Endothelial cell of umbilical vein (primary cell): ENCODE measurements around the gene SRL. TPM values are rescaled to one million over a fixed set of nuclear protein-coding genes. Genes with fewer than 3 reads are reported as not detected.

Experiments used
- BruUV-seq: library from RNA; stranded (reverse); fragments of 400-500 nt; replicated peaks from 2 replicates; lab custom pipeline; 2021; lab: Mats Ljungman, UMichigan
- CTCF ChIA-PET: fragments of 300-600, 350-600 bp; sonication (Branson Sonifier 250); formaldehyde crosslinking; loops from one replicate; lab custom pipeline; 2021; ENCODE audit warnings: antibody characterized with exemption, inconsistent platforms; lab: Charles Lee
- POLR2A ChIA-PET: fragments of 300-600, 350-600 bp; sonication (Branson Sonifier 250); formaldehyde crosslinking; loops from one replicate; lab custom pipeline; 2021; ENCODE audit warnings: antibody characterized with exemption, inconsistent platforms; lab: Charles Lee
- DNase-seq: peaks from one replicate; pipeline ENCODE4 v3.0.0-alpha.2; 2011; ENCODE audit warnings: low read depth, low spot score
- FAIRE-seq: peaks from 2 replicates; lab custom pipeline; 2011; peaks lifted over from hg19 to GRCh38; lab: Jason Lieb, UNC
- H2AFZ ChIP-seq: 2 replicates; pipeline ENCODE4 v1.6.0; 2012; ENCODE audit warnings: low read depth, low read length, control low read depth, inconsistent platforms
- H3K27ac ChIP-seq: 2 replicates; pipeline ENCODE4 v1.5.1; 2011; ENCODE audit warnings: low read depth, mild to moderate bottlenecking, control low read depth, low read length, moderate library complexity; ENCODE audit not compliant: insufficient read depth
- H3K27me3 ChIP-seq, 2 experiments: 2 replicates each; pipeline versions ENCODE4 v1.6.0 to v1.6.1; 2011; ENCODE audit warnings: low read length in 2 of 2, mixed read lengths in 1 of 2; ENCODE audit not compliant: control insufficient read depth in 2 of 2, insufficient read depth in 2 of 2
- H3K36me3 ChIP-seq, 2 experiments: 2 replicates in 1 of 2; 3 replicates in 1 of 2; pipeline ENCODE4 v1.5.1; 2011; ENCODE audit warnings: low read length in 2 of 2, mild to moderate bottlenecking in 1 of 2, moderate library complexity in 1 of 2; ENCODE audit not compliant: control insufficient read depth in 2 of 2, insufficient read depth in 2 of 2; ENCODE audit errors: extremely low read depth in 1 of 2
- H3K4me1 ChIP-seq: 3 replicates; pipeline ENCODE4 v1.5.1; 2011; ENCODE audit warnings: mild to moderate bottlenecking, low read length; ENCODE audit not compliant: control insufficient read depth, insufficient read depth; ENCODE audit errors: extremely low read depth
- H3K4me2 ChIP-seq: 2 replicates; pipeline ENCODE4 v1.6.1; 2011; ENCODE audit warnings: low read length, control low read depth, mixed read lengths; ENCODE audit not compliant: insufficient read depth
- H3K4me3 ChIP-seq, 3 experiments: fragments of 200-600 bp in 1 of 3; sonication (generic), shearing (Covaris generic) in 1 of 3; replicated peaks in 1 of 3; 2 replicates each; pipeline ENCODE4 v1.5.1; 2011 to 2016; ENCODE audit warnings: control low read depth in 3 of 3, low read length in 3 of 3, mild to moderate bottlenecking in 2 of 3, inconsistent platforms in 1 of 3, low read depth in 1 of 3, moderate library complexity in 1 of 3; ENCODE audit not compliant: insufficient read depth in 1 of 3
- H3K79me2 ChIP-seq: 2 replicates; pipeline ENCODE4 v1.6.0; 2012; ENCODE audit warnings: low read length, inconsistent platforms; ENCODE audit not compliant: control insufficient read depth, insufficient read depth
- H3K9ac ChIP-seq: replicated peaks from 2 replicates; pipeline ENCODE3; 2011; ENCODE audit warnings: low read length, control low read depth; ENCODE audit not compliant: insufficient read depth; ENCODE audit errors: extremely low read depth
- H3K9me1 ChIP-seq: replicated peaks from 3 replicates; pipeline ENCODE4 v1.6.0; 2011; ENCODE audit warnings: mild to moderate bottlenecking, low read length; ENCODE audit not compliant: control insufficient read depth, insufficient read depth; ENCODE audit errors: extremely low read depth
- H3K9me3 ChIP-seq: replicated peaks from 2 replicates; pipeline ENCODE4 v1.5.1; 2012; ENCODE audit warnings: low read length, inconsistent platforms; ENCODE audit not compliant: control insufficient read depth, insufficient read depth
- H4K20me1 ChIP-seq: replicated peaks from 2 replicates; pipeline ENCODE3; 2011; ENCODE audit warnings: mild to moderate bottlenecking, low read length; ENCODE audit not compliant: control insufficient read depth, insufficient read depth; ENCODE audit errors: extremely low read depth
- EZH2 ChIP-seq: IDR thresholded peaks from 2 replicates; pipeline ENCODE4 v1.6.1; 2012; ENCODE audit warnings: borderline replicate concordance, low read depth, mild to moderate bottlenecking, moderate library complexity, low read length, inconsistent platforms; ENCODE audit not compliant: severe bottlenecking
- FOS ChIP-seq: IDR thresholded peaks from 2 replicates; pipeline ENCODE4 v1.6.1; 2011; ENCODE audit warnings: mild to moderate bottlenecking, low read length, moderate library complexity, borderline replicate concordance; ENCODE audit not compliant: insufficient read depth
- GATA2 ChIP-seq: IDR thresholded peaks from 2 replicates; pipeline ENCODE4 v1.7.0; 2011; ENCODE audit warnings: low read depth, mild to moderate bottlenecking, moderate library complexity, mixed read lengths, low read length; ENCODE audit not compliant: insufficient read length, insufficient read depth
- JUN ChIP-seq: IDR thresholded peaks from 2 replicates; pipeline ENCODE4 v1.6.1; 2011; ENCODE audit warnings: borderline replicate concordance, low read depth; ENCODE audit not compliant: insufficient read length, insufficient read depth
- MYC ChIP-seq: IDR thresholded peaks from one replicate; pipeline ENCODE4 v1.6.1; 2011; ENCODE audit warnings: mild to moderate bottlenecking, low read depth, low read length
- POLR2A ChIP-seq: IDR thresholded peaks from 2 replicates; pipeline ENCODE4 v1.6.1; 2012; ENCODE audit warnings: low read depth, mild to moderate bottlenecking, control low read depth, low read length
- POLR2AphosphoS5 ChIP-seq: IDR thresholded peaks from 2 replicates; pipeline ENCODE4 v1.6.1; 2012; ENCODE audit warnings: low read depth, mild to moderate bottlenecking, control low read depth, low read length, moderate library complexity; ENCODE audit not compliant: insufficient read depth
- dilution Hi-C: fragments of 300-500 bp; cut with MboI; formaldehyde crosslinking; loops from one replicate; pipeline ENCODE4 v1.15.0; 2019; ENCODE audit warnings: low sequenced_read_pairs; ENCODE audit not compliant: extremely low pct_ligation_motif_present
- intact Hi-C: fragments of 100-400 bp; cut with micrococcal nuclease; formaldehyde crosslinking; loops from one replicate; pipeline ENCODE4 v1.10.0; 2022
- polyA plus RNA-seq, 4 experiments: library from polyadenylated mRNA; depleted of rRNA in 3 of 4; stranded (reverse) in 3 of 4; unstranded in 1 of 4; fragments of >200 nt; gene quantifications; 2 replicates each; pipeline versions ENCODE4 v1.2.1 to v1.2.3, GENCODE V29; 2011 to 2012; ENCODE audit warnings: missing spikeins in 1 of 4
- total RNA-seq: library from RNA; stranded (reverse); gene quantifications from 2 replicates; pipeline ENCODE4 v1.2.3, GENCODE V29; 2021
- TF ChIP-seq, protein P1 (sequence below): IDR thresholded peaks from 2 replicates; pipeline ENCODE4 v1.6.1; 2011; ENCODE audit not compliant: insufficient read depth, insufficient read length
- TF ChIP-seq, protein P2 (sequence below), 2 donors: IDR thresholded peaks; 1 replicate in 1 of 2; 2 replicates in 1 of 2; pipeline ENCODE4 v1.5.1; 2011; ENCODE audit warnings: low read length in 2 of 2, mild to moderate bottlenecking in 2 of 2, moderate library complexity in 2 of 2, control low read depth in 1 of 2, inconsistent platforms in 1 of 2, low read depth in 1 of 2; ENCODE audit not compliant: insufficient read depth in 1 of 2; ENCODE audit errors: extremely low read depth in 1 of 2

SRL gene
- total and polyA plus RNA-seq, 2 donors (not counting 3 experiments of a cell fraction or from before 2014, with no cell fraction given) = 0.21 to 0.29 TPM

DNA sequence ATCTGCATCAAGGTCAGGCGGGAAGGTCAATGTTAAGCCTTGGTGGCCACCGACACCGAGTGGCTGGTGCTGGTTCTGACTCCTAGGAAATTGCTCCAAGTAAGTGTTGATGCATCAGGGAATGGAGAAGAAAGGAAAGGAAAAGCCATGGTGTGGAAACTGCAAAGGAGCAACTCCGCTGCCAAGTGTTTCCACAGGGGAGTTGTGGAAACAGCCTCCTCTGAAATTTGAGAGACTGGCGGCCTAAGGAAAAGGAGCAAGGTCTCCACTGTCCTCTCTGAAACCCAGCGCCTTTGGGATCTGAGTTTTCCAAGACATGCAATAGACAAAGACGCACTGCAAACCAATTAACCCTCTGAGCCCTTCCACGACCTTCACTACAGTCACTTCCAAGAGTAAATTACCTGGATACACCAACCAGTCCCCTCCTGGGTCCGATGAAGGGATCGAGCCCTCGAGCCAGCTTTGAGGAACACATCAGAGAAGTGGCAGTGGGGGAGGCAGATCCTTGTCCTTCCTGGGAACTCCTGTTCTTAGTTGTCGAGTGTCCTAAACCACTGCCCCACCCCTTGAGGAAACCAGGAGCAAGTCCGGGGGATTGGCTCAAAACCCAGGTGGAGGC is 51.1 kb downstream of the SRL start:
- intact Hi-C loops (no loop called here), dilution Hi-C loops (no loop called here)
- Histone ChIP-seq H3K4me2 (no peak overlapping the region), H3K79me2 (no peaks in the 10 kb centered on the region), H3K9me3 (no peaks in the 10 kb centered on the region), H4K20me1 (no peaks in the 10 kb centered on the region), H3K27ac (no peak overlapping the region), H3K9ac (no peak overlapping the region), H3K4me1 (no peaks in the 10 kb centered on the region), H3K36me3 (no peaks in the 10 kb centered on the region), H3K4me3 (no peak overlapping the region), H3K9me1 (no peaks in the 10 kb centered on the region), H2AFZ (no peak overlapping the region), H3K27me3 (no peaks in the 10 kb centered on the region)
- FAIRE-seq (no peak), DNase-seq (no peak)
- ChIA-PET CTCF (interaction anchor here (0.8 kb wide), 1 partner anchor 9 kb away, joined by 3 read pairs; no protein-coding TSS in a partner anchor), POLR2A (no interaction called here)
- TF ChIP-seq JUN (no peak), MYC (no peak), FOS (no peak)
- TF ChIP-seq, protein P1, sequence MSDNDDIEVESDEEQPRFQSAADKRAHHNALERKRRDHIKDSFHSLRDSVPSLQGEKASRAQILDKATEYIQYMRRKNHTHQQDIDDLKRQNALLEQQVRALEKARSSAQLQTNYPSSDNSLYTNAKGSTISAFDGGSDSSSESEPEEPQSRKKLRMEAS = no peak
- BruUV-seq = no TSS peak

DNA sequence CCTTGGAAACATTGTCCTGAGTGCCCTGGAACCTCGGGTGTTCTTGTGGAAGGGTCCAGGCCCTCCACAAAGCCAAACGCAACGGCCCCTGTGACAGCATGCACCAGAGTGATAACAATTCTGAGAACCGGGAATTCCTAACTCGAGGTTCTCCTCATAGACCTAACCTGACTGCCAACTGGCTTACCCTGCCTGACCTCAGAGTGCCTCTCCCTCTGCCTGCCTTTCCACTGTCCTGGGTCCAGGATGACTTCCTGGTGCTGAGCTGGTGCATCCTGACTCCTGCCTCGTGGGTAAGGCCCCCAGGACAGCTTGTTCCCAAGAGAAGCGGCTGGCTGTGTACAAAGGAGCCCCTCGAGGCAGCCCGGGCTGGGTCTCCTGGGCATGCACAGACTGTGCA is 51.8 kb downstream of the SRL start:
- TF ChIP-seq EZH2 (no peak), POLR2A (no peak), GATA2 (no peak), FOS (no peak), POLR2AphosphoS5 (no peak), JUN (no peak), MYC (no peak)
- TF ChIP-seq, protein P2, sequence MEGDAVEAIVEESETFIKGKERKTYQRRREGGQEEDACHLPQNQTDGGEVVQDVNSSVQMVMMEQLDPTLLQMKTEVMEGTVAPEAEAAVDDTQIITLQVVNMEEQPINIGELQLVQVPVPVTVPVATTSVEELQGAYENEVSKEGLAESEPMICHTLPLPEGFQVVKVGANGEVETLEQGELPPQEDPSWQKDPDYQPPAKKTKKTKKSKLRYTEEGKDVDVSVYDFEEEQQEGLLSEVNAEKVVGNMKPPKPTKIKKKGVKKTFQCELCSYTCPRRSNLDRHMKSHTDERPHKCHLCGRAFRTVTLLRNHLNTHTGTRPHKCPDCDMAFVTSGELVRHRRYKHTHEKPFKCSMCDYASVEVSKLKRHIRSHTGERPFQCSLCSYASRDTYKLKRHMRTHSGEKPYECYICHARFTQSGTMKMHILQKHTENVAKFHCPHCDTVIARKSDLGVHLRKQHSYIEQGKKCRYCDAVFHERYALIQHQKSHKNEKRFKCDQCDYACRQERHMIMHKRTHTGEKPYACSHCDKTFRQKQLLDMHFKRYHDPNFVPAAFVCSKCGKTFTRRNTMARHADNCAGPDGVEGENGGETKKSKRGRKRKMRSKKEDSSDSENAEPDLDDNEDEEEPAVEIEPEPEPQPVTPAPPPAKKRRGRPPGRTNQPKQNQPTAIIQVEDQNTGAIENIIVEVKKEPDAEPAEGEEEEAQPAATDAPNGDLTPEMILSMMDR (IDR thresholded peaks at IDR 0.05; ENCODE audit: extremely low read depth in 1 of 2, insufficient read depth in 1 of 2, low read depth in 1 of 2, low read length in 2 of 2) = no peak
- TF ChIP-seq, protein P1 = no peak
- CTCF ChIA-PET = interaction anchor here (1.1 kb wide), 1 partner anchor 10 kb away, joined by 4 read pairs; no protein-coding TSS in a partner anchor
- Histone ChIP-seq H3K4me1 (no peaks in the 10 kb centered on the region), H2AFZ (no peak overlapping the region), H3K36me3 (no peaks in the 10 kb centered on the region), H3K4me2 (no peak overlapping the region), H3K27ac (no peak overlapping the region), H3K9me1 (no peaks in the 10 kb centered on the region), H4K20me1 (no peaks in the 10 kb centered on the region), H3K4me3 (no peak overlapping the region), H3K27me3 (no peaks in the 10 kb centered on the region), H3K79me2 (no peaks in the 10 kb centered on the region), H3K9me3 (no peaks in the 10 kb centered on the region), H3K9ac (no peak overlapping the region)
- DNase-seq (no peak), FAIRE-seq (no peak)
- POLR2A ChIA-PET = no interaction called here
- BruUV-seq = no TSS peak
- intact Hi-C loops = no loop called here
- dilution Hi-C loops = no loop called here
